ENCODE results near the gene CNTN5. TPM values are rescaled to one million over a fixed set of nuclear protein-coding genes. Genes with fewer than 3 reads are reported as not detected.

Gene CNTN5
- polyA plus RNA-seq, 1 donor from 2014 or later: 1.1 TPM

- no peak overlapping the region for H3K9ac ChIP-seq (ENCODE audit: low read length)
- no peaks in the 10 kb centered on the region for H3K79me2 ChIP-seq (replicated peaks; ENCODE audit: insufficient read depth, low read length)
- no peak overlapping the region for H3K27ac ChIP-seq (ENCODE audit: low read length)
- no peaks in the 10 kb centered on the region for H3K27me3 ChIP-seq (ENCODE audit: insufficient read depth, low read depth, low read length)
- H3K9me3 ChIP-seq (ENCODE audit: low read length): no peaks in the 10 kb centered on the region
- H3F3A ChIP-seq (ENCODE audit: insufficient read depth, low read length, poor library complexity, severe bottlenecking): no peaks in the 10 kb centered on the region
- no peaks in the 10 kb centered on the region for H3K36me3 ChIP-seq (ENCODE audit: insufficient read depth, low read length)
- no peak overlapping the region for H3K4me3 ChIP-seq (ENCODE audit: low read length)
- H3K4me2 ChIP-seq (ENCODE audit: low read length): no peak overlapping the region
- no peaks in the 10 kb centered on the region for H3K9me2 ChIP-seq (ENCODE audit: insufficient read depth, low read length)
- no peaks in the 10 kb centered on the region for H4K20me1 ChIP-seq (ENCODE audit: insufficient read depth)
- no peak overlapping the region for H2AFZ ChIP-seq (ENCODE audit: low read depth, low read length)
- no peak for TF ChIP-seq TAF1 (IDR thresholded peaks at IDR 0.05; ENCODE audit: low read depth)
- no peak for TF ChIP-seq EZH2 (IDR thresholded peaks at IDR 0.05; ENCODE audit: borderline replicate concordance, insufficient read depth, low read length, poor library complexity, severe bottlenecking)
- TF ChIP-seq CTCF (IDR thresholded peaks at IDR 0.05; ENCODE audit: poor library complexity, severe bottlenecking): no peak
- no peak for TF ChIP-seq EP300 (conservative IDR thresholded peaks at IDR 0.05; ENCODE audit: poor library complexity, severe bottlenecking)
- TF ChIP-seq SMC3 (conservative IDR thresholded peaks at IDR 0.05; ENCODE audit: poor library complexity): no peak
- TF ChIP-seq MXI1 (conservative IDR thresholded peaks at IDR 0.05; ENCODE audit: poor library complexity, severe bottlenecking): no peak
- TF ChIP-seq REST (IDR thresholded peaks at IDR 0.05; ENCODE audit: borderline replicate concordance): no peak
- no peak for TF ChIP-seq RAD21 (conservative IDR thresholded peaks at IDR 0.05)
- no peak for TF ChIP-seq POLR2AphosphoS5 (IDR thresholded peaks at IDR 0.05)
Measured at GRCh38 chr11:99841885-99842284, 821.1 kb downstream of the CNTN5 start.

GRCh38 chr11:99865951-99866350 lies 845.2 kb downstream of the CNTN5 start:
- no peaks in the 10 kb centered on the region for H4K20me1 ChIP-seq (ENCODE audit: insufficient read depth)
- H3K79me2 ChIP-seq (replicated peaks; ENCODE audit: insufficient read depth, low read length): no peaks in the 10 kb centered on the region
- no peaks in the 10 kb centered on the region for H3K9me3 ChIP-seq (ENCODE audit: low read length)
- H3K4me3 ChIP-seq (ENCODE audit: low read length): no peak overlapping the region
- TF ChIP-seq EZH2 (IDR thresholded peaks at IDR 0.05; ENCODE audit: borderline replicate concordance, insufficient read depth, low read length, poor library complexity, severe bottlenecking) (no peak), RAD21 (conservative IDR thresholded peaks at IDR 0.05) (no peak), EP300 (conservative IDR thresholded peaks at IDR 0.05; ENCODE audit: poor library complexity, severe bottlenecking) (no peak), TAF1 (IDR thresholded peaks at IDR 0.05; ENCODE audit: low read depth) (no peak), SMC3 (conservative IDR thresholded peaks at IDR 0.05; ENCODE audit: poor library complexity) (no peak), REST (IDR thresholded peaks at IDR 0.05; ENCODE audit: borderline replicate concordance) (no peak), MXI1 (conservative IDR thresholded peaks at IDR 0.05; ENCODE audit: poor library complexity, severe bottlenecking) (no peak), POLR2AphosphoS5 (IDR thresholded peaks at IDR 0.05) (no peak), CTCF (IDR thresholded peaks at IDR 0.05; ENCODE audit: poor library complexity, severe bottlenecking) (no peak)
- no peaks in the 10 kb centered on the region for H3K9me2 ChIP-seq (ENCODE audit: insufficient read depth, low read length)
- no peaks in the 10 kb centered on the region for H3F3A ChIP-seq (ENCODE audit: insufficient read depth, low read length, poor library complexity, severe bottlenecking)
- H2AFZ ChIP-seq (ENCODE audit: low read depth, low read length): no peak overlapping the region
- H3K36me3 ChIP-seq (ENCODE audit: insufficient read depth, low read length): no peaks in the 10 kb centered on the region
- H3K4me2 ChIP-seq (ENCODE audit: low read length): no peak overlapping the region
- H3K9ac ChIP-seq (ENCODE audit: low read length): no peak overlapping the region
- no peaks in the 10 kb centered on the region for H3K27me3 ChIP-seq (ENCODE audit: insufficient read depth, low read depth, low read length)
- H3K27ac ChIP-seq (ENCODE audit: low read length): no peak overlapping the region
